Amniotic stem cell (primary cell): ENCODE data around the gene PCDHGB3.

Experiments
- DNase-seq: peaks from one replicate; lab custom pipeline; 2025; lab: John Stamatoyannopoulos, UW

PCDHGB3 gene

GRCh38 chr5:141419074-141419880 lies 49.2 kb downstream of the PCDHGB3 start:
- no peak for DNase-seq

GRCh38 chr5:141420855-141421488 lies 50.9 kb downstream of the PCDHGB3 start, which contains the start of gene PCDHGA11:
Gene PCDHGA11 (plus strand): TSS chr5:141421051. CDS start chr5:141421228, 177 bp downstream.
- no peak for DNase-seq

DNA sequence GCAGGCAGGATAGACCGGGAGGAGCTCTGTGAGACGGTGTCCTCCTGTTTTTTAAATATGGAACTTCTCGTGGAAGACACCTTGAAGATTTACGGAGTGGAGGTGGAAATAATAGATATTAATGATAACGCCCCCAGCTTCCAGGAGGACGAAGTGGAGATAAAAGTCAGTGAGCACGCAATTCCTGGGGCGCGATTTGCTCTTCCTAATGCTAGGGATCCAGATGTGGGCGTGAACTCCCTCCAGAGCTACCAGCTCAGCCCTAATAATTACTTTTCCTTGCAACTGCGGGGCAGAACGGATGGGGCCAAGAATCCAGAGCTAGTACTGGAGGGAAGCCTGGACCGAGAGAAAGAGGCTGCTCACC lies 51.4 kb downstream of the PCDHGB3 start:
- DNase-seq, result no peak
